ENCODE measurements around the gene IL20. TPM values are rescaled to one million over a fixed set of nuclear protein-coding genes. Genes with fewer than 3 reads are reported as not detected.
A peak's percentile ranks its signal among the peaks of the same experiment; 100 is the strongest.

The IL20 gene
- polyA plus RNA-seq, 1 donor (not counting 4 experiments of a cell fraction or from before 2014, with no cell fraction given): 4.7 TPM

GRCh38 chr1:206875752-206876377 lies 10.4 kb downstream of the IL20 start:
- dilution Hi-C loops (cut with MboI; ENCODE audit: extremely low pct_ligation_motif_present, low sequenced_read_pairs): no loop called here
- FAIRE-seq (no peak), DNase-seq (ENCODE audit: low read depth, low spot score) (no peak)
- Histone ChIP-seq H3K9ac (ENCODE audit: control insufficient read depth, extremely low read depth, insufficient read depth, low read length) (no peak overlapping the region), H3K4me3 (ENCODE audit: control insufficient read depth in 2 of 3, extremely low read depth in 1 of 3, insufficient read depth in 2 of 3, low read depth in 1 of 3, low read length in 3 of 3) (no peak overlapping the region), H3K79me2 (ENCODE audit: control insufficient read depth, insufficient read depth, low read length) (no peaks in the 10 kb centered on the region), H3K9me3 (ENCODE audit: control insufficient read depth, low read depth, low read length) (peaks cover 4% of the 10 kb centered on the region), H3K27ac (ENCODE audit: control insufficient read depth, insufficient read depth, low read length) (no peak overlapping the region), H3K36me3 (ENCODE audit: control insufficient read depth in 2 of 2, extremely low read depth in 1 of 2, insufficient read depth in 2 of 2, low read length in 2 of 2) (no peaks in the 10 kb centered on the region), H3K4me1 (ENCODE audit: control insufficient read depth, extremely low read depth, insufficient read depth, low read length) (peaks cover 15% of the 10 kb centered on the region), H3K27me3 (ENCODE audit: control insufficient read depth, extremely low read depth, insufficient read depth, low read length) (no peaks in the 10 kb centered on the region), H3K4me2 (ENCODE audit: control insufficient read depth, extremely low read depth, insufficient read depth, low read depth, low read length) (no peak overlapping the region), H3K9me1 (ENCODE audit: control insufficient read depth, extremely low read depth, insufficient read depth, low read length) (no peaks in the 10 kb centered on the region), H4K20me1 (ENCODE audit: control insufficient read depth, extremely low read depth, insufficient read depth, low read length) (no peaks in the 10 kb centered on the region), H2AFZ (ENCODE audit: control insufficient read depth, low read length) (no peak overlapping the region)
- TF ChIP-seq CTCF (optimal IDR thresholded peaks at IDR 0.05 in 1 of 3, IDR thresholded peaks at IDR 0.05 in 1 of 3, conservative IDR thresholded peaks at IDR 0.05 in 1 of 3; ENCODE audit: extremely low read depth in 1 of 3, insufficient read depth in 2 of 3, low read length in 3 of 3) (no peak), EZH2 (IDR thresholded peaks at IDR 0.05; ENCODE audit: low read length) (no peak)

GRCh38 chr1:206878456-206878855 lies 13.0 kb downstream of the IL20 start:
- no peak overlapping the region for H3K4me3 ChIP-seq (ENCODE audit: control insufficient read depth in 2 of 3, extremely low read depth in 1 of 3, insufficient read depth in 2 of 3, low read depth in 1 of 3, low read length in 3 of 3)
- no peak overlapping the region for H3K9ac ChIP-seq (ENCODE audit: control insufficient read depth, extremely low read depth, insufficient read depth, low read length)
- H3K36me3 ChIP-seq (ENCODE audit: control insufficient read depth in 2 of 2, extremely low read depth in 1 of 2, insufficient read depth in 2 of 2, low read length in 2 of 2): no peaks in the 10 kb centered on the region
- no peaks in the 10 kb centered on the region for H3K27me3 ChIP-seq (ENCODE audit: control insufficient read depth, extremely low read depth, insufficient read depth, low read length)
- no peak for FAIRE-seq
- dilution Hi-C loops (cut with MboI; ENCODE audit: extremely low pct_ligation_motif_present, low sequenced_read_pairs): no loop called here
- no peaks in the 10 kb centered on the region for H4K20me1 ChIP-seq (ENCODE audit: control insufficient read depth, extremely low read depth, insufficient read depth, low read length)
- H3K9me1 ChIP-seq (ENCODE audit: control insufficient read depth, extremely low read depth, insufficient read depth, low read length): no peaks in the 10 kb centered on the region
- no peak for TF ChIP-seq EZH2 (IDR thresholded peaks at IDR 0.05; ENCODE audit: low read length)
- TF ChIP-seq CTCF (optimal IDR thresholded peaks at IDR 0.05 in 1 of 3, IDR thresholded peaks at IDR 0.05 in 1 of 3, conservative IDR thresholded peaks at IDR 0.05 in 1 of 3; ENCODE audit: extremely low read depth in 1 of 3, insufficient read depth in 2 of 3, low read length in 3 of 3): peak in 1 of 3 experiments; percentile 22
- no peak overlapping the region for H2AFZ ChIP-seq (ENCODE audit: control insufficient read depth, low read length)
- DNase-seq (ENCODE audit: low read depth, low spot score): no peak
- no peak overlapping the region for H3K4me2 ChIP-seq (ENCODE audit: control insufficient read depth, extremely low read depth, insufficient read depth, low read depth, low read length)
- H3K9me3 ChIP-seq (ENCODE audit: control insufficient read depth, low read depth, low read length): peaks cover 4% of the 10 kb centered on the region
- H3K27ac ChIP-seq (ENCODE audit: control insufficient read depth, insufficient read depth, low read length): no peak overlapping the region
- no peaks in the 10 kb centered on the region for H3K79me2 ChIP-seq (ENCODE audit: control insufficient read depth, insufficient read depth, low read length)
- H3K4me1 ChIP-seq (ENCODE audit: control insufficient read depth, extremely low read depth, insufficient read depth, low read length): peaks cover 10% of the 10 kb centered on the region

Measured in keratinocyte (primary cell).